Glutamatergic neuron (in vitro differentiated cells): ENCODE measurements around the gene TMX3. TPM values are rescaled to one million over a fixed set of nuclear protein-coding genes. Genes with fewer than 3 reads are reported as not detected.

Source experiments
- DNase-seq: peaks from one replicate; pipeline ENCODE4 v3.0.0; 2022
- H3K27ac Mint-ChIP-seq: one replicate; pipeline ENCODE4 v1.8.0; 2020; ENCODE audit warnings: mild to moderate bottlenecking, mixed read lengths, inconsistent platforms; ENCODE audit not compliant: unreplicated experiment
- H3K27me3 Mint-ChIP-seq: one replicate; pipeline ENCODE4 v1.8.0; 2020; ENCODE audit warnings: mild to moderate bottlenecking, moderate library complexity, mixed read lengths, inconsistent platforms; ENCODE audit not compliant: unreplicated experiment
- H3K36me3 Mint-ChIP-seq: one replicate; pipeline ENCODE4 v1.8.0; 2020; ENCODE audit warnings: mild to moderate bottlenecking, mixed read lengths, inconsistent platforms; ENCODE audit not compliant: unreplicated experiment
- H3K4me1 Mint-ChIP-seq: one replicate; pipeline ENCODE4 v1.8.0; 2020; ENCODE audit warnings: mild to moderate bottlenecking, low read depth, mixed read lengths, inconsistent platforms; ENCODE audit not compliant: unreplicated experiment
- H3K4me3 Mint-ChIP-seq: one replicate; pipeline ENCODE4 v1.8.0; 2020; ENCODE audit warnings: mild to moderate bottlenecking, mixed read lengths, inconsistent platforms; ENCODE audit not compliant: unreplicated experiment
- H3K9me3 Mint-ChIP-seq: one replicate; pipeline ENCODE4 v1.8.0; 2020; ENCODE audit warnings: mild to moderate bottlenecking, moderate library complexity, mixed read lengths, inconsistent platforms; ENCODE audit not compliant: unreplicated experiment
- total RNA-seq: library from RNA; stranded (reverse); fragmentation: NEBNext Ultra II Directional; extraction: Animal tissue kit (Norgen Biotek cat#: 25700); gene quantifications from one replicate; pipeline ENCODE4 v1.2.1, GENCODE V29; 2021; ENCODE audit not compliant: unreplicated experiment
- TF ChIP-seq, protein P1 (sequence below): fragments of 200-600 bp; sonication (generic); IDR thresholded peaks from one replicate; pipeline ENCODE4 v1.5.0; 2021; ENCODE audit not compliant: partially characterized antibody, unreplicated experiment

The TMX3 gene
- total RNA-seq, 1 donor from 2014 or later: 68.6 TPM

DNA sequence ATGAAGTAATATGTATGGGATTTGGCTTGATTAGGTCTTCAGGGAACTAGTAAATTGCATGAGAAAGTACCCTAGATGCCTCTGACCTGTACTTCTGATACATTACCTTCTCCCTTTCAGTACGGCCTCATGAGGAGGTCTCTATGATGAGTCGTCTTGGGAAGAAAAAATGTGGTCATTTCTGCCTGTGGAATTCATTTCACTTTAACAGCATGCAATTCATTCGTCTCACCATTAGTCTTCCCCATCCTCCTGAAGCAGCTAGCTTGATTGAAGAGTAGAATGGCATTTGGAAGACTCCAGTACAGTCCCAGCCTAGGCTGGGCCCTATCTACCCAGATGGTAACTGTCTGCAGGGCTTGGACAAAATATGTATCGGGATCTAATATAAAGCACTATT is 52.2 kb downstream of the TMX3 start:
- no peaks in the 10 kb centered on the region for H3K27me3 Mint-ChIP-seq
- no peak for DNase-seq
- TF ChIP-seq, protein P1, sequence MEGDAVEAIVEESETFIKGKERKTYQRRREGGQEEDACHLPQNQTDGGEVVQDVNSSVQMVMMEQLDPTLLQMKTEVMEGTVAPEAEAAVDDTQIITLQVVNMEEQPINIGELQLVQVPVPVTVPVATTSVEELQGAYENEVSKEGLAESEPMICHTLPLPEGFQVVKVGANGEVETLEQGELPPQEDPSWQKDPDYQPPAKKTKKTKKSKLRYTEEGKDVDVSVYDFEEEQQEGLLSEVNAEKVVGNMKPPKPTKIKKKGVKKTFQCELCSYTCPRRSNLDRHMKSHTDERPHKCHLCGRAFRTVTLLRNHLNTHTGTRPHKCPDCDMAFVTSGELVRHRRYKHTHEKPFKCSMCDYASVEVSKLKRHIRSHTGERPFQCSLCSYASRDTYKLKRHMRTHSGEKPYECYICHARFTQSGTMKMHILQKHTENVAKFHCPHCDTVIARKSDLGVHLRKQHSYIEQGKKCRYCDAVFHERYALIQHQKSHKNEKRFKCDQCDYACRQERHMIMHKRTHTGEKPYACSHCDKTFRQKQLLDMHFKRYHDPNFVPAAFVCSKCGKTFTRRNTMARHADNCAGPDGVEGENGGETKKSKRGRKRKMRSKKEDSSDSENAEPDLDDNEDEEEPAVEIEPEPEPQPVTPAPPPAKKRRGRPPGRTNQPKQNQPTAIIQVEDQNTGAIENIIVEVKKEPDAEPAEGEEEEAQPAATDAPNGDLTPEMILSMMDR: no peak
- H3K4me3 Mint-ChIP-seq: no peak overlapping the region
- H3K36me3 Mint-ChIP-seq: peaks cover 2% of the 10 kb centered on the region
- peaks cover 10% of the 10 kb centered on the region for H3K4me1 Mint-ChIP-seq
- no peaks in the 10 kb centered on the region for H3K9me3 Mint-ChIP-seq
- H3K27ac Mint-ChIP-seq: no peak overlapping the region

DNA sequence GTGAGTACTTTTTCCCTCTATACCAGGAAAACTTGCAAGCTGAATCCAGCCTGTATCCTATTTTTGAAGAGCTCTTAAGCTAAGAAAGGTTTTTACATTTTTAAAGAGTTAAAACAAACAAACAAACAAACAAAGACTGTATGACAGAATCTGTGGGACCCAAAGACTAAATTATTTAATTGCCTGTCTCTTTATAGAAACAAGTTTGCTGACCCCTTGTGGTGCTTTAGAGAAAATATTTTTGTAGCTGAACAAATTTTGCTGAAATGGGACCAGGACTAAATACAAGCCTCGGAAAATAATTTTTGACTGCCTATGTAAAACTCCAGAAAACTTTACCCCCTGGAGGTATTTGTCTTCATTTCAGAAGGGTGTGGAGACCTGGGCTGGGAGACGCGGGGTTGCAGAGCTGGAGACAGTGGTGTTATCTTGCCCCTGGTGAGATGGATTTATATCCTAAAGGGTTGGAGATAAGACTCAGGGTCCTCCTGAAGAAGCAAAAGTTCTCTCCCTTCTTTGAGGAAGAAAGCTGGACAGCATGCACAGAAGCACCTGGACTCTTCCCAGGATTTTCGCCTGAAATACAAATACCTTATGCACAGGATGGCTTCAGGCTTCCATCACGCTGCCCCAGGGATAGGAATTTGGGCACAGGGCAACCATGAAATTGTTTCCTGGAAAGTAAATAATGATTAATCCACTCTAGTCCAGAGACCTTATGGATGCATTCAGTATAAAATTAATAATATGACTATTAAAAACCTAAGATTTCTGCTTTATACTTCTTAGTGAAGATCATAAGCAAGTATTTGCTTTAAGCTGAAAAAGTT is 54.3 kb downstream of the TMX3 start:
- TF ChIP-seq, protein P1: peak; percentile 75
- Mint-ChIP-seq H3K4me3 (no peak overlapping the region), H3K27ac (no peak overlapping the region), H3K36me3 (no peaks in the 10 kb centered on the region), H3K4me1 (peaks cover 16% of the 10 kb centered on the region), H3K27me3 (no peaks in the 10 kb centered on the region), H3K9me3 (no peaks in the 10 kb centered on the region)
- no peak for DNase-seq

DNA sequence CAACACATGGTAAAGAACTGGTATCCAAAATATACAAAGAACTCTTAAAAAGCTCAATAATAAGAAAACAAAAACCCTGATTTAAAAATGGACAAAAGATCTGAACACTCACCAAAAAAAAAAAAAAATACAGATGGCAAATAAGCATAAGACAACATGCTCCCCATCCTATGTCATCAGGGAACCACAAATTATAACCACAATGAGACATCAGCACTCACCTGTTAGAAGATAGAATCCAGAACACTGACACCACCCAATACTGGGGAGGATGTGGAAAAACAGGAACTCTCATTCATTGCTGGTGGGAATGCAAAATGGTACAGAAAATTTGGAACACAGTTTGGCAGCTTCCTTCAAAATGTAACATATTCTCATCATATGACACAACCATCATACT is 66.7 kb downstream of the TMX3 start:
- peaks cover 3% of the 10 kb centered on the region for H3K9me3 Mint-ChIP-seq
- H3K36me3 Mint-ChIP-seq: no peaks in the 10 kb centered on the region
- no peak for DNase-seq
- TF ChIP-seq, protein P1: no peak
- no peaks in the 10 kb centered on the region for H3K27me3 Mint-ChIP-seq
- H3K27ac Mint-ChIP-seq: no peak overlapping the region
- no peak overlapping the region for H3K4me3 Mint-ChIP-seq
- H3K4me1 Mint-ChIP-seq: no peaks in the 10 kb centered on the region

DNA sequence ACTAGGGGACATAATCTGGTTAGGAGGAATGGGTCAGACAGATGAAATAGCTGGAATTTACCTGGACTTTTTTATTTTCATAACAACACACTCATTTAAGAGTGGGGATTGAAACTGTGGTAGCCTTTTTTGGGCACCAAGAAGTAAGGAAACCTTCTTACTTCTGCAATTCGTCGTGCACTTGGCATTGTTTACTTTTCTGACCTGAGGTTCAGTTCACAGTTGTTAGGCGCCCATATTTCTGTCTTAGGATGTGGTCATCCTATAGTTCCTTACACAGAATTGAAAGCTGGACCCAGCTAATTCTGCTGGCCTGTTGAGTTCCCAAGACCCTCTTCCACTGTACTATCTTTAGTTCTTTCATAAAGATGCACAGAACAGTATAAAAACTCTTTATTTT is 72.9 kb downstream of the TMX3 start:
- Mint-ChIP-seq H3K9me3 (peaks cover 4% of the 10 kb centered on the region), H3K27me3 (no peaks in the 10 kb centered on the region), H3K36me3 (peaks cover 16% of the 10 kb centered on the region), H3K4me3 (no peak overlapping the region), H3K27ac (no peak overlapping the region), H3K4me1 (peaks cover 3% of the 10 kb centered on the region)
- TF ChIP-seq, protein P1: no peak
- DNase-seq: no peak

DNA sequence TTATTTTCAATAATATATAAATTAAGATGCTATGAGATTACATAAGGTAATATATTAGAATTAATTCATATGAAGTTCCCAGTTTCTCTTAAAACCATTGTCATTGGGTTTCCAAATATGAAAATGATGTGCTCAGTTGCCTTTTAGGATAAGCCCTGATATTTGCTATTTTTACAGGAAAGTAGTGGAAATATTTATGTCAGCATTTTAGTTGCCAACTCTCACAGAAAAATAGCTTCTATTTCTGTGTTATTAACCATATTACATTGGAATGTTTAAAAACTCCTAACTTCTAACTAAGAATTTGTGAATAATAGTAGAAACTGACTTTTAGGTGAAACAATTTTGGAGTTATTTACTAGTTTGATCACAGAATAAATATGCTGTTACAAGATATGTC is 74.0 kb downstream of the TMX3 start:
- Mint-ChIP-seq H3K27ac (no peak overlapping the region), H3K36me3 (peaks cover 16% of the 10 kb centered on the region), H3K9me3 (peaks cover 4% of the 10 kb centered on the region)

More for the DNA sequence above, 74.0 kb downstream of the TMX3 start:
- no peak overlapping the region for H3K4me3 Mint-ChIP-seq
- H3K4me1 Mint-ChIP-seq: peaks cover 3% of the 10 kb centered on the region
- TF ChIP-seq, protein P1: no peak
- no peaks in the 10 kb centered on the region for H3K27me3 Mint-ChIP-seq
- no peak for DNase-seq
